ENCODE results near the gene MYBPC3. TPM values are rescaled to one million over a fixed set of nuclear protein-coding genes. Genes with fewer than 3 reads are reported as not detected.
A peak's percentile ranks its signal among the peaks of the same experiment; 100 is the strongest.

The MYBPC3 gene
- total RNA-seq, 1 experiment from 2014 or later = not detected

DNA sequence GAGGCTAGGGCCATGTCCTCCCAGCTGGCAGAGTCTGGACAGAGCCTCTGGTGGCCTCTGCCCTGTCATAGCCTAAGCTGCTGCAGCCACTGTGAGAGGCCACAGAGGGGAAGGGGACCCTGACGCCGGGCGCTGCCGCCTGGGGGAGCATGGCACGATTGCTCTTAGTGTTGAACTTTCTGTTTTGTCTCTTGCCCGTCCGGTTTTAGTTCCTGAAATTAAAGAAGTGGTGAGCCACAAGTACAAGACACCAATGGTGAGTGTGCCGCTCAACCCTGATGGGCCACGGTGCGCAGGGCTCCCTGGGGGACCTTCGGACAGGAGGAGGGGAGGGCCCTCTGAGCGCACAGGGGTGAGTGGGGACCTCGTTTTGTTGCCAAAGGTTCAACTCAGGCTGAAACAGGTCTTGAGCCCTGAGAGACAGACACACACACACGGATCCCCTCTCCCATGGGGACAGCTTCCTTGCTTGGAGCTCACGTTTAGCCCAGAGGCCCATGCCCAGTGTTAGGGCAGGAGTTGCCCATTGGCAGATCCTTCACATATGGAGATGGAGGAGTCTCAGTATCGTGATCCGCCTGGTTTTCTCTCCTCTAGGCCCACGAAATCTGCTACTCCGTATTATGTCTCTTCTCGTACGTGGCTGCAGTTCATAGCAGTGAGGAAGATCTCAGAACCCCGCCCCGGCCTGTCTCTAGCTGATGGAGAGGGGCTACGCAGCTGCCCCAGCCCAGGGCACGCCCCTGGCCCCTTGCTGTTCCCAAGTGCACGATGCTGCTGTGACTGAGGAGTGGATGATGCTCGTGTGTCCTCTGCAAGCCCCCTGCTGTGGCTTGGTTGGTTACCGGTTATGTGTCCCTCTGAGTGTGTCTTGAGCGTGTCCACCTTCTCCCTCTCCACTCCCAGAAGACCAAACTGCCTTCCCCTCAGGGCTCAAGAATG lies 23.8 kb downstream of the MYBPC3 start:
- POLR2A ChIA-PET = interaction anchor here (0.7 kb wide), 1 partner anchor 50 kb away, joined by 3 read pairs; no protein-coding TSS in a partner anchor
- H3K27ac Mint-ChIP-seq (ENCODE audit: low read depth, unreplicated experiment) = peak overlapping the region; percentile 35
- peaks cover 25% of the 10 kb centered on the region for H3K36me3 Mint-ChIP-seq (ENCODE audit: insufficient read depth, unreplicated experiment)
- TF ChIP-seq, protein P1, sequence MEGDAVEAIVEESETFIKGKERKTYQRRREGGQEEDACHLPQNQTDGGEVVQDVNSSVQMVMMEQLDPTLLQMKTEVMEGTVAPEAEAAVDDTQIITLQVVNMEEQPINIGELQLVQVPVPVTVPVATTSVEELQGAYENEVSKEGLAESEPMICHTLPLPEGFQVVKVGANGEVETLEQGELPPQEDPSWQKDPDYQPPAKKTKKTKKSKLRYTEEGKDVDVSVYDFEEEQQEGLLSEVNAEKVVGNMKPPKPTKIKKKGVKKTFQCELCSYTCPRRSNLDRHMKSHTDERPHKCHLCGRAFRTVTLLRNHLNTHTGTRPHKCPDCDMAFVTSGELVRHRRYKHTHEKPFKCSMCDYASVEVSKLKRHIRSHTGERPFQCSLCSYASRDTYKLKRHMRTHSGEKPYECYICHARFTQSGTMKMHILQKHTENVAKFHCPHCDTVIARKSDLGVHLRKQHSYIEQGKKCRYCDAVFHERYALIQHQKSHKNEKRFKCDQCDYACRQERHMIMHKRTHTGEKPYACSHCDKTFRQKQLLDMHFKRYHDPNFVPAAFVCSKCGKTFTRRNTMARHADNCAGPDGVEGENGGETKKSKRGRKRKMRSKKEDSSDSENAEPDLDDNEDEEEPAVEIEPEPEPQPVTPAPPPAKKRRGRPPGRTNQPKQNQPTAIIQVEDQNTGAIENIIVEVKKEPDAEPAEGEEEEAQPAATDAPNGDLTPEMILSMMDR (IDR thresholded peaks at IDR 0.05; ENCODE audit: unreplicated experiment) = no peak
- H3K4me3 Mint-ChIP-seq (ENCODE audit: unreplicated experiment) = no peak overlapping the region
- no peaks in the 10 kb centered on the region for H3K9me3 Mint-ChIP-seq (ENCODE audit: unreplicated experiment)
- H3K4me1 Mint-ChIP-seq (ENCODE audit: insufficient read depth, unreplicated experiment) = peaks cover 7% of the 10 kb centered on the region
- no peak for DNase-seq (ENCODE audit: unreplicated experiment)
- H3K27me3 Mint-ChIP-seq (ENCODE audit: insufficient read depth, unreplicated experiment) = no peaks in the 10 kb centered on the region
- CTCF ChIA-PET = interaction anchor here (1.4 kb wide), 1 partner anchor 45 kb away, joined by 5 read pairs; no protein-coding TSS in a partner anchor
- no TSS peak for BruUV-seq (replicated peaks)
- intact Hi-C loops (cut with micrococcal nuclease) = no loop called here

DNA sequence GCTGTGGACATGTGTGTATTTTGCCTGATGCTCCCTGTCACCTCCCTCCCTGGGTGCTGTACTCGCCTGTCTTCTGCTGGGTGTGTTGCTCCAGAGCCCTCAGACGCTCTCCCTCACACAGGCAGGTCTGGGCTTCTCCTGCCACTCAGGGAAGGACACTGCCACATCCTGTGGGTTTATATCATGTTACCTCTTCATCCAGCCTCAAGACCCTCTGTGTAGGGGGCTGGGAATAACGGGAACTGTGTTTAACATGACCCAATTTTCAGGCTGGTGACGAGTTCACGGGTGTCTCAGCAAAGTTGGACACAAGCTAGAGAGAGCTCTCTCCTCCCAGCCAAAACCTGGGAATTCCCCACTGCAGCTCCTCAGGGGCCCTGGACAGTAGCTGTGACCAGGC lies 24.6 kb downstream of the MYBPC3 start:
- Mint-ChIP-seq H3K27me3 (ENCODE audit: insufficient read depth, unreplicated experiment) (no peaks in the 10 kb centered on the region), H3K9me3 (ENCODE audit: unreplicated experiment) (no peaks in the 10 kb centered on the region), H3K27ac (ENCODE audit: low read depth, unreplicated experiment) (no peak overlapping the region), H3K4me3 (ENCODE audit: unreplicated experiment) (no peak overlapping the region), H3K36me3 (ENCODE audit: insufficient read depth, unreplicated experiment) (peaks cover 25% of the 10 kb centered on the region), H3K4me1 (ENCODE audit: insufficient read depth, unreplicated experiment) (peaks cover 7% of the 10 kb centered on the region)
- no TSS peak for BruUV-seq (replicated peaks)
- TF ChIP-seq, protein P1 (IDR thresholded peaks at IDR 0.05; ENCODE audit: unreplicated experiment) = no peak
- intact Hi-C loops (cut with micrococcal nuclease) = no loop called here
- DNase-seq (ENCODE audit: unreplicated experiment) = no peak
- ChIA-PET POLR2A (interaction anchor here (0.7 kb wide), 1 partner anchor 49 kb away, joined by 3 read pairs; no protein-coding TSS in a partner anchor), CTCF (interaction anchor here (1.4 kb wide), 1 partner anchor 46 kb away, joined by 5 read pairs; no protein-coding TSS in a partner anchor)

DNA sequence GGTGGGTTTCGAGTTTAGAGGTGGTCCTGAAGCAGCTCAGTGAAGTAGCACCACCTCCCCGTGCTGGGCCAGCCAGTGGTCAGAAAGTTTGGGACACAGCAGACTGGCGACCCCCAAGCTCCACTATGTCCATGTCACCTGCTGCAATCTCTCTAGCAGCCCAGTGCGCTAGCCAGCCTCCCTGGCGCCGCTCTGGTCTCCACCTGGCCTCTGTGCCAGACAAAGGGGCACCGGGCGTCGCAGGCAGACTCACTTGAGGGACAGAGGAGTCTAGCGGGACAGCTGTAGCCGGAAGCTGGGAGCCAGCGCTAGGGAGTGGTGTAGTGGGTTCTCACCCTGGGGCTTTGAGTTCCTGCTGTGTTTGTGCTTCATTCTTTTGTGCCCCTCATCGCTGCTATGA lies 25.5 kb downstream of the MYBPC3 start:
- Mint-ChIP-seq H3K27ac (ENCODE audit: low read depth, unreplicated experiment) (no peak overlapping the region), H3K36me3 (ENCODE audit: insufficient read depth, unreplicated experiment) (peaks cover 30% of the 10 kb centered on the region), H3K4me3 (ENCODE audit: unreplicated experiment) (no peak overlapping the region), H3K9me3 (ENCODE audit: unreplicated experiment) (no peaks in the 10 kb centered on the region), H3K27me3 (ENCODE audit: insufficient read depth, unreplicated experiment) (no peaks in the 10 kb centered on the region), H3K4me1 (ENCODE audit: insufficient read depth, unreplicated experiment) (peaks cover 7% of the 10 kb centered on the region)
- TF ChIP-seq, protein P1 (IDR thresholded peaks at IDR 0.05; ENCODE audit: unreplicated experiment) = no peak
- POLR2A ChIA-PET = interaction anchor here (0.6 kb wide), 1 partner anchor 324 kb away, joined by 4 read pairs; no protein-coding TSS in a partner anchor
- CTCF ChIA-PET = interaction anchor here (1.4 kb wide), 1 partner anchor 47 kb away, joined by 5 read pairs; no protein-coding TSS in a partner anchor
- DNase-seq (ENCODE audit: unreplicated experiment) = no peak
- BruUV-seq (replicated peaks) = no TSS peak
- intact Hi-C loops (cut with micrococcal nuclease) = no loop called here

DNA sequence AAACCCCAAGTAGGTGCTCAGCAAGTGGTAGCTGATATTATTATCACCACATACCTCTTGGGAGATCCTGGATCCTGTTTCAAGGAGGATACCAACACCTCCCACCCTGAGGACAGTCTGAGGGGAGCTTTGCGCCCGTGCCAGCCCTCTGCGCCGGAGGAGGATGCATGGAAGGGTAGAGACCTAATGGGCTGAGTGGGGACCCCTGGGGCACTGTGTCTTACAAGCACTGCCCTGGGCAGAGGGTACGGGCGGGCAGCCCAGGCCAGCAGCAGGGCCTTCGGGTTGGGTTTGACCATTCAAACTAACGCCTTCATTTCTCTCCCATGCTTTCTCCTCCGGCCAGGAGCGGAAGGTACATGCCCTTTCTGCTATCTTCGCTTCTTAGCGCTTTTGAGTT lies 26.3 kb downstream of the MYBPC3 start:
- CTCF ChIA-PET = interaction anchor here (0.6 kb wide), 1 partner anchor 20 kb away, joined by 3 read pairs; no protein-coding TSS in a partner anchor
- H3K4me3 Mint-ChIP-seq (ENCODE audit: unreplicated experiment) = no peak overlapping the region
- DNase-seq (ENCODE audit: unreplicated experiment) = no peak
- peaks cover 7% of the 10 kb centered on the region for H3K4me1 Mint-ChIP-seq (ENCODE audit: insufficient read depth, unreplicated experiment)
- intact Hi-C loops (cut with micrococcal nuclease) = no loop called here
- no peak overlapping the region for H3K27ac Mint-ChIP-seq (ENCODE audit: low read depth, unreplicated experiment)
- BruUV-seq (replicated peaks) = no TSS peak
- no peaks in the 10 kb centered on the region for H3K9me3 Mint-ChIP-seq (ENCODE audit: unreplicated experiment)
- TF ChIP-seq, protein P1 (IDR thresholded peaks at IDR 0.05; ENCODE audit: unreplicated experiment) = no peak
- peaks cover 30% of the 10 kb centered on the region for H3K36me3 Mint-ChIP-seq (ENCODE audit: insufficient read depth, unreplicated experiment)
- H3K27me3 Mint-ChIP-seq (ENCODE audit: insufficient read depth, unreplicated experiment) = no peaks in the 10 kb centered on the region
- POLR2A ChIA-PET = no interaction called here
